Peyer's patch (tissue), 4 donors: ENCODE results near the gene CHST8. TPM values are rescaled to one million over a fixed set of nuclear protein-coding genes. Genes with fewer than 3 reads are reported as not detected.
A peak's percentile ranks its signal among the peaks of the same experiment; 100 is the strongest.

ENCODE experiments used
- DNase-seq, 3 donors: peaks; one replicate each; pipeline ENCODE4 v3.0.0-alpha.2; 2017 to 2019
- H3K27ac ChIP-seq, 4 donors: fragments of 200-600 bp; sonication (generic); one replicate each; pipeline ENCODE4 v1.5.1; 2016 to 2019
- H3K27me3 ChIP-seq, 2 donors: fragments of 200-600 bp; sonication (generic); one replicate each; pipeline ENCODE4 v1.5.1; 2019
- H3K36me3 ChIP-seq, 3 donors: fragments of 200-600 bp; sonication (generic); one replicate each; pipeline ENCODE4 v1.5.1; 2016 to 2019
- H3K4me1 ChIP-seq, 4 donors: fragments of 200-600 bp; sonication (generic); one replicate each; pipeline ENCODE4 v1.5.1; 2016 to 2019
- H3K4me3 ChIP-seq, 4 donors: fragments of 200-600 bp; sonication (generic); 1 replicate in 3 of 4; 2 replicates in 1 of 4; pipeline ENCODE4 v1.5.1; 2016 to 2019; ENCODE audit warnings: mild to moderate bottlenecking in 1 of 4
- H3K9me3 ChIP-seq, 4 donors: fragments of 200-600 bp; sonication (generic); one replicate each; pipeline ENCODE4 v1.5.1; 2016 to 2019; ENCODE audit warnings: mild to moderate bottlenecking in 1 of 4
- POLR2A ChIP-seq, 2 donors: fragments of 450-650 bp; IDR thresholded peaks; one replicate each; pipeline ENCODE4 v1.5.1; 2017; ENCODE audit warnings: antibody characterized with exemption in 2 of 2, mild to moderate bottlenecking in 2 of 2, moderate library complexity in 2 of 2
- total RNA-seq, 4 donors: library from RNA; depleted of rRNA; stranded (reverse); fragments of >200 nt; gene quantifications; one replicate each; pipeline ENCODE4 v1.1.0, GENCODE V29; 2016
- TF ChIP-seq, protein P1 (sequence below), 6 experiments: fragments of 450-650 bp in 4 of 6; fragments of 200-600 bp in 2 of 6; sonication (generic) in 1 of 6; IDR thresholded peaks; one replicate each; pipeline ENCODE4 v1.5.1; 2017 to 2019; ENCODE audit warnings: antibody characterized with exemption in 6 of 6, mild to moderate bottlenecking in 3 of 6, moderate library complexity in 1 of 6

CHST8 gene
- total RNA-seq, 4 donors from 2014 or later, result 0.54 to 1.8 TPM; not detected in 2

- TF ChIP-seq POLR2A (IDR thresholded peaks at IDR 0.05), result no peak
- TF ChIP-seq, protein P1, sequence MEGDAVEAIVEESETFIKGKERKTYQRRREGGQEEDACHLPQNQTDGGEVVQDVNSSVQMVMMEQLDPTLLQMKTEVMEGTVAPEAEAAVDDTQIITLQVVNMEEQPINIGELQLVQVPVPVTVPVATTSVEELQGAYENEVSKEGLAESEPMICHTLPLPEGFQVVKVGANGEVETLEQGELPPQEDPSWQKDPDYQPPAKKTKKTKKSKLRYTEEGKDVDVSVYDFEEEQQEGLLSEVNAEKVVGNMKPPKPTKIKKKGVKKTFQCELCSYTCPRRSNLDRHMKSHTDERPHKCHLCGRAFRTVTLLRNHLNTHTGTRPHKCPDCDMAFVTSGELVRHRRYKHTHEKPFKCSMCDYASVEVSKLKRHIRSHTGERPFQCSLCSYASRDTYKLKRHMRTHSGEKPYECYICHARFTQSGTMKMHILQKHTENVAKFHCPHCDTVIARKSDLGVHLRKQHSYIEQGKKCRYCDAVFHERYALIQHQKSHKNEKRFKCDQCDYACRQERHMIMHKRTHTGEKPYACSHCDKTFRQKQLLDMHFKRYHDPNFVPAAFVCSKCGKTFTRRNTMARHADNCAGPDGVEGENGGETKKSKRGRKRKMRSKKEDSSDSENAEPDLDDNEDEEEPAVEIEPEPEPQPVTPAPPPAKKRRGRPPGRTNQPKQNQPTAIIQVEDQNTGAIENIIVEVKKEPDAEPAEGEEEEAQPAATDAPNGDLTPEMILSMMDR (IDR thresholded peaks at IDR 0.05), result no peak
- DNase-seq, result no peak
- Histone ChIP-seq H3K4me3 (peak overlapping the region; percentile 49 to 90 (median 62)), H3K9me3 (peaks cover 0 to 4% (median 0%) of the 10 kb centered on the region in 4 donors), H3K4me1 (peaks cover 0 to 21% (median 2%) of the 10 kb centered on the region in 4 donors), H3K27ac (peak overlapping the region; percentile 71 to 95 (median 86)), H3K27me3 (no peaks in the 10 kb centered on the region), H3K36me3 (no peaks in the 10 kb centered on the region)
Measured at GRCh38 chr19:33794683-33795369, 173.1 kb downstream of the CHST8 start.

DNA sequence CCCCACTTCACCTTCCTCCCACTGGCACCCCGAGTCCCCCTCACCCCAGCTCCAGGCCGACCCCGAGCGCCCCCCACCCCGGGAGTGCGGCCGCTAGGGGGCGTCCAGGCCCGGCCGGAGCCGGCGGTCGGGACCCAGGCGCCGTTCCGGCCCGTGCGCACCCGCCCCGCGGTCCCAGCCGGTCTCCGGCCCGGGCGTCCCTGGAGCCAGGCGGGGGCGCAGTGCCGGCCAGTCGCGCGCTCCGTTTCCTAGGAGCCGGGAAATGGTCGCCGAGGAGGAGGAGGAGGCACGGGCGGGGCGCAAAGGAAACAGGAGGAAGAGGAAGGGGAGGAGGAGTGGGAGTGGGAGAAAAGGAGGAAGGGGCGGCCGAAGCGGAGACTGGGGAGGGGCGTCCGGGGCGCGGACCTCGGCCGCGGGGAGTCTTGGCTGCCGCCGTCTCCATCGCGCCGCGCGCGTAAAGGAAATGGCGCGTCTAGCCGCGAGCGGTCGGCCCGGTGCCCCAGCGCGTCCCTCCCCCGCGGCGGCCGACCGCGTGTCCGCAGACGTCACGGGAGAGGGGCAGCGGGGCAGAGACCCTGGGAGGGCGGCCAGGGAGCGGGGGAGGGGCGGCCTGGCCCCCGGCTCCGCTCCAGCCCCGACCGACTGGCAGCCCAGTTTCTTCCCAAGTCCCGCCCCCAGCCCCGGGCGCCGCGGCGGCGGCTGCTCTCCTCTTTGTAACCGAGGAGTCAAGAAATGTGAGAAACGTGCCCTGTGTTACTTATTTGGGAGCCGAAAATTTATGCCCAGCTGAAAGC, 173.8 kb downstream of the CHST8 start:
- H3K27me3 ChIP-seq, result no peaks in the 10 kb centered on the region

GRCh38 chr19:33796164-33796875, 174.6 kb downstream of the CHST8 start, which contains the start of gene KCTD15:
Gene KCTD15, plus strand, starts transcription at chr19:33796870. Its CDS starts 3,585 bp downstream, at chr19:33800455.
- DNase-seq, result peak in 1 of 3 donors; percentile 65
- H3K9me3 ChIP-seq, result peaks cover 0 to 4% (median 0%) of the 10 kb centered on the region in 4 donors
- TF ChIP-seq POLR2A (IDR thresholded peaks at IDR 0.05), result no peak
- TF ChIP-seq, protein P1 (IDR thresholded peaks at IDR 0.05), result no peak
- no peaks in the 10 kb centered on the region for H3K36me3 ChIP-seq
- peak within 1 kb of the TSS; percentile 49 to 90 (median 62) for H3K4me3 ChIP-seq
- H3K4me1 ChIP-seq, result peaks cover 0 to 21% (median 2%) of the 10 kb centered on the region in 4 donors
- H3K27me3 ChIP-seq, result no peaks in the 10 kb centered on the region
- H3K27ac ChIP-seq, result peak within 1 kb of the TSS; percentile 71 to 95 (median 86)

More for the DNA sequence above, 173.8 kb downstream of the CHST8 start:
- TF ChIP-seq, protein P1 (IDR thresholded peaks at IDR 0.05), result peak; percentile 40 to 80 (median 64)
- peak in 1 of 2 donors; percentile 12 for TF ChIP-seq POLR2A (IDR thresholded peaks at IDR 0.05)
- peak overlapping the region; percentile 49 to 90 (median 62) for H3K4me3 ChIP-seq
- H3K27ac ChIP-seq, result peak overlapping the region; percentile 71 to 95 (median 86)
- DNase-seq, result peak in 2 of 3 donors; percentile 81 to 86
- H3K9me3 ChIP-seq, result peaks cover 0 to 4% (median 0%) of the 10 kb centered on the region in 4 donors
- H3K4me1 ChIP-seq, result peaks cover 0 to 21% (median 2%) of the 10 kb centered on the region in 4 donors
- H3K36me3 ChIP-seq, result no peaks in the 10 kb centered on the region

- peak in 2 of 3 donors; percentile 64 to 80 for DNase-seq
- TF ChIP-seq, protein P1 (IDR thresholded peaks at IDR 0.05), result no peak
- no peak for TF ChIP-seq POLR2A (IDR thresholded peaks at IDR 0.05)
- H3K4me3 ChIP-seq, result peak overlapping the region; percentile 49 to 90 (median 62)
Measured at GRCh38 chr19:33797802-33798671, 176.3 kb downstream of the CHST8 start.

More at GRCh38 chr19:33797802-33798671, 176.3 kb downstream of the CHST8 start:
- peaks cover 0 to 4% (median 0%) of the 10 kb centered on the region in 4 donors for H3K9me3 ChIP-seq
- peaks cover 0 to 21% (median 2%) of the 10 kb centered on the region in 4 donors for H3K4me1 ChIP-seq
- peak overlapping the region; percentile 51 to 95 (median 82) for H3K27ac ChIP-seq
- no peaks in the 10 kb centered on the region for H3K36me3 ChIP-seq
- H3K27me3 ChIP-seq, result no peaks in the 10 kb centered on the region
